OCI-LY7 (cell line): Measurements from ENCODE around the gene RANBP17.

ENCODE experiments used
- CTCF ChIP-seq: fragments of 200-600 bp; sonication (generic); conservative IDR thresholded peaks from 2 replicates; pipeline ENCODE4 v1.5.1; 2014; ENCODE audit warnings: mild to moderate bottlenecking, antibody characterized with exemption, low read length, moderate library complexity, mixed read lengths
- EZH2phosphoT487 ChIP-seq: fragments of 200-600 bp; sonication (generic); IDR thresholded peaks from 2 replicates; pipeline ENCODE4 v1.6.1; 2018; ENCODE audit warnings: low read depth, borderline replicate concordance, mild to moderate bottlenecking, mixed run types, antibody characterized with exemption, low read length, moderate library complexity, mixed read lengths

- no peak for TF ChIP-seq CTCF
- no peak for TF ChIP-seq EZH2phosphoT487
Observed at GRCh38 chr5:170920196-170920595, 58.4 kb downstream of the RANBP17 start.
